Right lobe of liver (tissue), 4 donors: ENCODE measurements around the gene STK32A.

Source experiments
- POLR2A ChIP-seq: fragments of 450-650 bp; IDR thresholded peaks from one replicate; pipeline ENCODE4 v1.6.1; 2017; ENCODE audit warnings: antibody characterized with exemption, mild to moderate bottlenecking
- TF ChIP-seq, protein P1 (sequence below), 4 donors: fragments of 200-600 bp in 3 of 4; fragments of 450-650 bp in 1 of 4; IDR thresholded peaks; one replicate each; pipeline versions ENCODE4 v1.5.1 to v1.8.0; 2016 to 2022; ENCODE audit warnings: antibody characterized with exemption in 4 of 4, mild to moderate bottlenecking in 2 of 4
- donor health status: DM: no; HTN: no; CAD: no.
- donor health status: DM: no; HTN: no; CAD: no.
- donor health status: DM: no; HTN: yes; CAD: no.

DNA sequence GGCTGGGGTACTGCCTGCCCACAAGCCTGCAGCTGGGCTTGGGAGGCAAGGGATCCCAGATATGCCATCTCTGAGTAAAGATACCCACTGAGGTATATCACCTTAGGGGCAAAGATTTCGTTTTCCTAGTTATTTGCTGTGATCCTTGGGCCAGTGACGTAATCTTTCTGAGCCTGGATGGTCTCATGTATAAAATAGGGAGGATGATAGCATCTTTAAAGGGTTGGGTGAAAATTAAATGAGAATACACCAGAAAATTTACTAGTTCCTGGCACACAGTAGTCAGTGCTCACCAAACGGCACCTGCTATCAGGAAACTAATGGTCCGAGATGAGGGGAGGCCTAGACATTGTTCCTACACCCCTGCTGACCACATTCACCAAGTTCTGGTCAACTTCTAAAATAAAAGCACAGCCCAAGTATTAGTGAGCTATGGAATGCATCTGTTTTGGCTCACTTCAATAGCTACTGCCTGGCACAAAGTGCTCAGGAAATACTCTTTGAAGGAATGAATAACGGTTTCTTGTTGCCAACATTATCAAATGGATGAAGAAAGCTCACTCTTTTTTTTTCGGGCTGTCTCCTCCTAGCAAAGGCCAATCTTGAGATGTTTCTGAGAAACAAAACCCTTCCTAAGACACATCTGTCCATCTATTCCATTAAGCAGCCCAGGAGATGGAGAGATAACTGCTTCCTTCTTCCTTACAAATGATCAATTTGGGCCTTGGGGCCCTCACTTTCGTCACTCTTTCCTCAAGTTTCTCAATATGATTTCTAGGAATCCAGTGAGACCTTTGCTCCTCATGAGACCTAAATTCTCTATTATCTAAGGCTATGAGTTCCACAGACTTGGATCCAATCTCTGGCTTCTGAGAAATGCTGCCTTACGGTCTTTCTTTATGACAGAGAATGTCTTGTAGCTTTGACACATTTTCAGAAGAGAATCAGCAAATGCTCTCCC lies 176.8 kb downstream of the STK32A start:
- TF ChIP-seq, protein P1, sequence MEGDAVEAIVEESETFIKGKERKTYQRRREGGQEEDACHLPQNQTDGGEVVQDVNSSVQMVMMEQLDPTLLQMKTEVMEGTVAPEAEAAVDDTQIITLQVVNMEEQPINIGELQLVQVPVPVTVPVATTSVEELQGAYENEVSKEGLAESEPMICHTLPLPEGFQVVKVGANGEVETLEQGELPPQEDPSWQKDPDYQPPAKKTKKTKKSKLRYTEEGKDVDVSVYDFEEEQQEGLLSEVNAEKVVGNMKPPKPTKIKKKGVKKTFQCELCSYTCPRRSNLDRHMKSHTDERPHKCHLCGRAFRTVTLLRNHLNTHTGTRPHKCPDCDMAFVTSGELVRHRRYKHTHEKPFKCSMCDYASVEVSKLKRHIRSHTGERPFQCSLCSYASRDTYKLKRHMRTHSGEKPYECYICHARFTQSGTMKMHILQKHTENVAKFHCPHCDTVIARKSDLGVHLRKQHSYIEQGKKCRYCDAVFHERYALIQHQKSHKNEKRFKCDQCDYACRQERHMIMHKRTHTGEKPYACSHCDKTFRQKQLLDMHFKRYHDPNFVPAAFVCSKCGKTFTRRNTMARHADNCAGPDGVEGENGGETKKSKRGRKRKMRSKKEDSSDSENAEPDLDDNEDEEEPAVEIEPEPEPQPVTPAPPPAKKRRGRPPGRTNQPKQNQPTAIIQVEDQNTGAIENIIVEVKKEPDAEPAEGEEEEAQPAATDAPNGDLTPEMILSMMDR (IDR thresholded peaks at IDR 0.05): no peak
- TF ChIP-seq POLR2A: no peak
